D721Med (cell line): ENCODE data around the gene RASL11B.

Experiments used
- DNase-seq: peaks from one replicate; pipeline ENCODE4 v3.0.0; 2011; ENCODE audit warnings: low spot score; ENCODE audit not compliant: insufficient read length
- FAIRE-seq: peaks from 2 replicates; lab custom pipeline; 2011; peaks lifted over from hg19 to GRCh38; lab: Jason Lieb, UNC
- TF ChIP-seq, protein P1 (sequence below): IDR thresholded peaks from 2 replicates; pipeline ENCODE4 v1.5.1; 2012; ENCODE audit warnings: mild to moderate bottlenecking, control low read depth; ENCODE audit not compliant: insufficient read depth; ENCODE audit errors: missing control alignments

Gene RASL11B

DNA sequence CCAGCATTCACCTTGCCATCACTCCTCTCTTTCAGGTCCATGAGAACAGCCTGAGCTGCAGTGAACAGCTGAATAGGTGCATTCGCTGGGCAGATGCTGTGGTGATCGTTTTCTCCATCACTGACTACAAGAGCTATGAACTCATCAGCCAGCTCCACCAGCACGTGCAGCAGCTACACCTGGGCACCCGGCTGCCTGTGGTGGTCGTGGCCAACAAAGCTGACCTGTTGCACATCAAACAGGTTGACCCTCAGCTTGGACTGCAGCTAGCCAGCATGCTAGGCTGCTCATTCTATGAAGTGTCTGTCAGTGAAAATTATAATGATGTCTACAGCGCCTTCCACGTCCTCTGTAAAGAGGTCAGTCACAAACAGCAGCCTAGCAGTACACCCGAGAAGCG is 3.2 kb downstream of the RASL11B start:
- FAIRE-seq, result no peak
- TF ChIP-seq, protein P1, sequence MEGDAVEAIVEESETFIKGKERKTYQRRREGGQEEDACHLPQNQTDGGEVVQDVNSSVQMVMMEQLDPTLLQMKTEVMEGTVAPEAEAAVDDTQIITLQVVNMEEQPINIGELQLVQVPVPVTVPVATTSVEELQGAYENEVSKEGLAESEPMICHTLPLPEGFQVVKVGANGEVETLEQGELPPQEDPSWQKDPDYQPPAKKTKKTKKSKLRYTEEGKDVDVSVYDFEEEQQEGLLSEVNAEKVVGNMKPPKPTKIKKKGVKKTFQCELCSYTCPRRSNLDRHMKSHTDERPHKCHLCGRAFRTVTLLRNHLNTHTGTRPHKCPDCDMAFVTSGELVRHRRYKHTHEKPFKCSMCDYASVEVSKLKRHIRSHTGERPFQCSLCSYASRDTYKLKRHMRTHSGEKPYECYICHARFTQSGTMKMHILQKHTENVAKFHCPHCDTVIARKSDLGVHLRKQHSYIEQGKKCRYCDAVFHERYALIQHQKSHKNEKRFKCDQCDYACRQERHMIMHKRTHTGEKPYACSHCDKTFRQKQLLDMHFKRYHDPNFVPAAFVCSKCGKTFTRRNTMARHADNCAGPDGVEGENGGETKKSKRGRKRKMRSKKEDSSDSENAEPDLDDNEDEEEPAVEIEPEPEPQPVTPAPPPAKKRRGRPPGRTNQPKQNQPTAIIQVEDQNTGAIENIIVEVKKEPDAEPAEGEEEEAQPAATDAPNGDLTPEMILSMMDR, result no peak
- DNase-seq, result no peak

GRCh38 chr4:52866734-52867133 is 4.6 kb downstream of the RASL11B start:
- DNase-seq (no peak), FAIRE-seq (no peak)
- TF ChIP-seq, protein P1, result no peak

- DNase-seq (no peak), FAIRE-seq (no peak)
- TF ChIP-seq, protein P1, result no peak
Measured at GRCh38 chr4:52867163-52867562, 5.0 kb downstream of the RASL11B start.

- TF ChIP-seq, protein P1, result no peak
- FAIRE-seq, result no peak
- DNase-seq, result no peak
Measured at GRCh38 chr4:52868133-52868532, 6.0 kb downstream of the RASL11B start.

DNA sequence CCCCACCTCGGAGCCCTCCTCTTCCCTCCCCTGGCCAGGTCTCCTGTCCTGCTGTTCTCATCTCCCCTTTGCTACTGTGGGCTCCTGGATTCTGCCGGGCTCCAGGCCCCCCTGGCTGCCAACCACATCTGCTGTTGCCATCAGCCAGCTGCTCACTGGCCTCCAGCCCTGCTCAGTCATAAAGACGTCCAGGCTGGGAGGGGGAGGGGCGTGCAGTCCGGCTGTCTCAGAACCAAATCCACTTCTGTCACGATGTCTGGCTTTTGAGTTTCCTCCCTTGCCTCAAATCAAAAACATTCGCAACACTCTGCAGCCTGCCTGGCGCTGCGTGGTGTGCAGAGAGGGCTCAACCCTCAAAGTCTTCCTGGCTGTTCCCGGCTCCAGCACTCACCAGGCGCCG is 7.1 kb downstream of the RASL11B start:
- TF ChIP-seq, protein P1, result no peak
- FAIRE-seq (no peak), DNase-seq (no peak)

- TF ChIP-seq, protein P1, result no peak
- DNase-seq (no peak), FAIRE-seq (no peak)
Measured at GRCh38 chr4:52869656-52870055, 7.5 kb downstream of the RASL11B start.

GRCh38 chr4:52870225-52870624 is 8.1 kb downstream of the RASL11B start:
- TF ChIP-seq, protein P1, result no peak
- no peak for FAIRE-seq
- no peak for DNase-seq
